CD4-positive, alpha-beta T cell treated with Interleukin-15 for 1 hour (primary cell): ENCODE measurements around the gene CLEC18B.
"Not testable (repeated sequence)": the region's sequence is repeated elsewhere in the genome, so short reads cannot be mapped to it uniquely, and the experiment has no call there.

Experiments used
- DNase-seq: peaks from one replicate; pipeline ENCODE4 v3.0.0-alpha.2; 2020

The CLEC18B gene

GRCh38 chr16:74404148-74404933 lies 16.9 kb downstream of the CLEC18B start:
- not testable (repeated sequence) for DNase-seq

GRCh38 chr16:74400238-74400637 lies 21.0 kb downstream of the CLEC18B start:
- DNase-seq, result not testable (repeated sequence)

GRCh38 chr16:74398212-74398895 lies 22.9 kb downstream of the CLEC18B start:
- DNase-seq, result not testable (repeated sequence)

- DNase-seq, result not testable (repeated sequence)
These were observed 24.7 kb downstream of the CLEC18B start for GRCh38 chr16:74396521-74397017.

GRCh38 chr16:74394604-74395003 lies 26.7 kb downstream of the CLEC18B start:
- not testable (repeated sequence) for DNase-seq

- DNase-seq, result not testable (repeated sequence)
These were observed 27.1 kb downstream of the CLEC18B start for GRCh38 chr16:74394131-74394530.

- not testable (repeated sequence) for DNase-seq
These were observed 29.7 kb downstream of the CLEC18B start for GRCh38 chr16:74391454-74392050.

GRCh38 chr16:74382339-74383034 lies 38.8 kb downstream of the CLEC18B start:
- DNase-seq, result not testable (repeated sequence)

- not testable (repeated sequence) for DNase-seq
These were observed 47.5 kb downstream of the CLEC18B start for GRCh38 chr16:74373847-74374184.

GRCh38 chr16:74372953-74373846 lies 48.1 kb downstream of the CLEC18B start:
- DNase-seq, result no peak

- no peak for DNase-seq
These were observed 48.9 kb downstream of the CLEC18B start for GRCh38 chr16:74372369-74372768.

- DNase-seq, result not testable (repeated sequence)
These were observed 50.7 kb downstream of the CLEC18B start for GRCh38 chr16:74370338-74371135.

GRCh38 chr16:74368002-74368911 lies 53.0 kb downstream of the CLEC18B start:
- DNase-seq, result peak; percentile 96

GRCh38 chr16:74367469-74368001 lies 53.7 kb downstream of the CLEC18B start:
- not testable (repeated sequence) for DNase-seq

GRCh38 chr16:74361646-74362610 lies 59.4 kb downstream of the CLEC18B start:
- not testable (repeated sequence) for DNase-seq
